ENCODE data around the gene OR10W1. TPM values are rescaled to one million over a fixed set of nuclear protein-coding genes. Genes with fewer than 3 reads are reported as not detected.

Gene OR10W1
- total RNA-seq, result not detected in 2 replicates

GRCh38 chr11:58268142-58268541, at the start of gene OR10W1:
OR10W1 (minus strand) TSS chr11:58268260; CDS start chr11:58267858, 402 bp downstream.

Other genes starting within 250 kb of the OR10W1 start
- not detected in 2 replicates for gene OR9Q1, start 244.4 kb downstream of the OR10W1 start, total RNA-seq
- not detected in 2 replicates for gene OR6Q1, start 237.3 kb downstream of the OR10W1 start, total RNA-seq
- gene OR9I1, start 142.7 kb downstream of the OR10W1 start, total RNA-seq, result not detected in 2 replicates
- gene OR9Q2, start 79.2 kb downstream of the OR10W1 start, total RNA-seq, result not detected in 2 replicates
- not detected in 2 replicates for gene OR1S2, start 64.1 kb downstream of the OR10W1 start, total RNA-seq
- gene OR1S1, start 55.5 kb downstream of the OR10W1 start, total RNA-seq, result not detected in 2 replicates
- gene OR10Q1, start 39.3 kb downstream of the OR10W1 start, total RNA-seq, result not detected in 2 replicates
- not detected in 2 replicates for gene OR5B17, start 90.8 kb upstream of the OR10W1 start, total RNA-seq
- not detected in 2 replicates for gene OR5B3, start 138.6 kb upstream of the OR10W1 start, total RNA-seq
- not detected in 2 replicates for gene OR5B2, start 159.9 kb upstream of the OR10W1 start, total RNA-seq
- gene OR5B12, start 174.0 kb upstream of the OR10W1 start, total RNA-seq, result not detected in 2 replicates
- not detected in 2 replicates for gene OR5B21, start 239.8 kb upstream of the OR10W1 start, total RNA-seq

All from mammary microvascular endothelial cell (primary cell).